Loucy (cell line): Measurements from ENCODE around the gene DAW1.

Experiments
- EZH2phosphoT487 ChIP-seq: fragments of 200-600 bp; IDR thresholded peaks from 2 replicates; pipeline ENCODE4 v1.6.1; 2018; ENCODE audit warnings: antibody characterized with exemption, mild to moderate bottlenecking, moderate library complexity, borderline replicate concordance
- TF ChIP-seq, protein P1 (sequence below): fragments of 200-600 bp; sonication (generic); conservative IDR thresholded peaks from 2 replicates; pipeline ENCODE4 v1.5.1; 2014; ENCODE audit warnings: mild to moderate bottlenecking, antibody characterized with exemption, low read length

DNA sequence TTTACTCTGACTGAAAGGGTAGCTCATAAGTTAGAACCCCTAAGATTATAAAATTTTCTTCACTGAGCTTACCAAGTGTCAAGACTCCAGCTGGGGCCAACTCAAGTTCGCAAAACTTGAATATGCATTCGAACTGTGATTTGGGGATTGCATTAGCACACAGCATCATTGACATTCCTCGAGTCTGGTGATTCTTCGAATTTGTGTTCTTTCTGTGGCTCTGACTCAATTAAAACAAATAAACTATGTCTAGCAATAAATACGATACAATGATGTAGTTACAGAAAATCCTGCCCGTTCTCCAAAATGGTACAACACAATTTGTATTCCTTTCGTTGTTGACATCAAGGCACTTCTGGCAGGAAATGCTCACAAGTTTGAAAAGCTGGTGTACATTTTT, 46.7 kb upstream of the DAW1 start:
- TF ChIP-seq, protein P1, sequence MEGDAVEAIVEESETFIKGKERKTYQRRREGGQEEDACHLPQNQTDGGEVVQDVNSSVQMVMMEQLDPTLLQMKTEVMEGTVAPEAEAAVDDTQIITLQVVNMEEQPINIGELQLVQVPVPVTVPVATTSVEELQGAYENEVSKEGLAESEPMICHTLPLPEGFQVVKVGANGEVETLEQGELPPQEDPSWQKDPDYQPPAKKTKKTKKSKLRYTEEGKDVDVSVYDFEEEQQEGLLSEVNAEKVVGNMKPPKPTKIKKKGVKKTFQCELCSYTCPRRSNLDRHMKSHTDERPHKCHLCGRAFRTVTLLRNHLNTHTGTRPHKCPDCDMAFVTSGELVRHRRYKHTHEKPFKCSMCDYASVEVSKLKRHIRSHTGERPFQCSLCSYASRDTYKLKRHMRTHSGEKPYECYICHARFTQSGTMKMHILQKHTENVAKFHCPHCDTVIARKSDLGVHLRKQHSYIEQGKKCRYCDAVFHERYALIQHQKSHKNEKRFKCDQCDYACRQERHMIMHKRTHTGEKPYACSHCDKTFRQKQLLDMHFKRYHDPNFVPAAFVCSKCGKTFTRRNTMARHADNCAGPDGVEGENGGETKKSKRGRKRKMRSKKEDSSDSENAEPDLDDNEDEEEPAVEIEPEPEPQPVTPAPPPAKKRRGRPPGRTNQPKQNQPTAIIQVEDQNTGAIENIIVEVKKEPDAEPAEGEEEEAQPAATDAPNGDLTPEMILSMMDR = no peak
- TF ChIP-seq EZH2phosphoT487 = no peak
